Epithelial cell of proximal tubule (primary cell): ENCODE results near the gene CREBRF. TPM values are rescaled to one million over a fixed set of nuclear protein-coding genes. Genes with fewer than 3 reads are reported as not detected.

Source experiments
- DNase-seq: peaks from one replicate; pipeline ENCODE4 v3.0.0-alpha.2; 2011; ENCODE audit warnings: low read depth
- H3K4me3 ChIP-seq: 2 replicates; pipeline ENCODE4 v1.5.1; 2011; ENCODE audit warnings: low read depth, mild to moderate bottlenecking, low read length
- CTCF ChIP-seq: conservative IDR thresholded peaks from 2 replicates; pipeline ENCODE4 v1.5.1; 2012; ENCODE audit warnings: low read depth, mild to moderate bottlenecking, low read length
- total RNA-seq: library from RNA; depleted of rRNA; stranded (reverse); fragments of >200 nt; gene quantifications from 2 replicates; pipeline ENCODE4 v1.2.3, GENCODE V29; 2015

The CREBRF gene
- total RNA-seq, 1 donor from 2014 or later = 1.8 TPM

GRCh38 chr5:173078878-173079277, 22.7 kb downstream of the CREBRF start:
- H3K4me3 ChIP-seq = no peak overlapping the region
- TF ChIP-seq CTCF = no peak
- DNase-seq = no peak

GRCh38 chr5:173089581-173089980, 33.4 kb downstream of the CREBRF start:
- no peak for TF ChIP-seq CTCF
- no peak for DNase-seq
- H3K4me3 ChIP-seq = no peak overlapping the region

- DNase-seq = no peak
- no peak for TF ChIP-seq CTCF
- no peak overlapping the region for H3K4me3 ChIP-seq
Observed at GRCh38 chr5:173090639-173091038, 34.5 kb downstream of the CREBRF start.

GRCh38 chr5:173091981-173092380, 35.8 kb downstream of the CREBRF start:
- DNase-seq = no peak
- H3K4me3 ChIP-seq = no peak overlapping the region
- TF ChIP-seq CTCF = no peak

- no peak for DNase-seq
- TF ChIP-seq CTCF = no peak
- no peak overlapping the region for H3K4me3 ChIP-seq
Observed at GRCh38 chr5:173093606-173094005, 37.5 kb downstream of the CREBRF start.

GRCh38 chr5:173094012-173094661, 38.0 kb downstream of the CREBRF start:
- H3K4me3 ChIP-seq = no peak overlapping the region
- DNase-seq = no peak
- TF ChIP-seq CTCF = no peak

GRCh38 chr5:173098787-173099186, 42.6 kb downstream of the CREBRF start:
- H3K4me3 ChIP-seq = no peak overlapping the region
- TF ChIP-seq CTCF = no peak
- DNase-seq = no peak
